ENCODE measurements around the gene ZSCAN23.
"Not testable (repeated sequence)": the region's sequence is repeated elsewhere in the genome, so short reads cannot be mapped to it uniquely, and the experiment has no call there.

GRCh38 chr6:28444759-28445158 lies 1.5 kb upstream of the ZSCAN23 start:
- not testable (repeated sequence) for TF ChIP-seq EP300 (IDR thresholded peaks at IDR 0.05; ENCODE audit: borderline replicate concordance in 1 of 2, low read depth in 2 of 2, low read length in 2 of 2); ATF3 (IDR thresholded peaks at IDR 0.05; ENCODE audit: insufficient read depth, low read depth, low read length); EZH2 (IDR thresholded peaks at IDR 0.05; ENCODE audit: low read depth, low read length, severe bottlenecking); CTCF (IDR thresholded peaks at IDR 0.05; ENCODE audit: control extremely low read depth in 1 of 3, insufficient read depth in 1 of 3, low read depth in 1 of 3, low read length in 3 of 3); ZNF274 (IDR thresholded peaks at IDR 0.05; ENCODE audit: borderline replicate concordance, extremely low read depth, low read length); GABPA (IDR thresholded peaks at IDR 0.05; ENCODE audit: borderline replicate concordance, insufficient read depth, low read length); POLR2A (IDR thresholded peaks at IDR 0.05; ENCODE audit: control extremely low read depth in 1 of 2, low read depth in 2 of 2, low read length in 2 of 2); SRF (IDR thresholded peaks at IDR 0.05; ENCODE audit: low read depth, low read length); NRF1 (IDR thresholded peaks at IDR 0.05; ENCODE audit: low read depth, low read length); RFX5 (IDR thresholded peaks at IDR 0.05; ENCODE audit: borderline replicate concordance, low read depth, low read length)

All from H1 (cell line).